ENCODE measurements around the gene MLLT10. TPM values are rescaled to one million over a fixed set of nuclear protein-coding genes. Genes with fewer than 3 reads are reported as not detected.
A peak's percentile ranks its signal among the peaks of the same experiment; 100 is the strongest.

MLLT10 gene
- total and polyA plus RNA-seq, 10 of the 15 experiments (the other 5 are each of a cell fraction or from before 2014, with no cell fraction given) = 8.7 to 61.1 (median 28.5) TPM

GRCh38 chr10:21700474-21700873 lies 166.4 kb downstream of the MLLT10 start (continued):
- TF ChIP-seq SKIL (IDR thresholded peaks at IDR 0.05; ENCODE audit: low read depth, poor library complexity, severe bottlenecking) (no peak), SMC3 (IDR thresholded peaks at IDR 0.05; ENCODE audit: borderline replicate concordance, low read length) (no peak), SMAD5 (IDR thresholded peaks at IDR 0.05; ENCODE audit: low read depth) (no peak), ZNF592 (IDR thresholded peaks at IDR 0.05) (no peak)

- RAD21 ChIA-PET (ENCODE audit: unreplicated experiment) = no interaction called here
- no TSS peak for BruUV-seq (replicated peaks)
- H3K9ac ChIP-seq (ENCODE audit: control insufficient read depth, insufficient read depth, low read length) = no peak overlapping the region
- H2AFZ ChIP-seq (ENCODE audit: control insufficient read depth, low read depth, low read length) = no peak overlapping the region
- peak overlapping the region; percentile 50 for H3K4me2 ChIP-seq (ENCODE audit: control insufficient read depth, insufficient read depth)
- 0 out of 2 replicates have a peak overlapping the region, but pooled peaks have one; percentile 16 for H3K4me3 ChIP-seq
- SMC1A ChIA-PET (ENCODE audit: uncharacterized antibody, unreplicated experiment) = interaction anchor here (0.8 kb wide), 1 partner anchor 22 kb away, joined by 3 read pairs; no protein-coding TSS in a partner anchor
- peaks cover 2 to 8% of the 10 kb centered on the region in 2 experiments; a peak in 3 of 4 replicates for H3K36me3 ChIP-seq (ENCODE audit: control insufficient read depth in 2 of 2, insufficient read depth in 2 of 2, low read length in 1 of 2)
- H3K9me3 ChIP-seq (replicated peaks; ENCODE audit: control insufficient read depth, insufficient read depth, low read length) = peaks cover 7% of the 10 kb centered on the region; the same call in 2 of the 3 replicates
- peaks cover 15% of the 10 kb centered on the region for H3K4me1 ChIP-seq (ENCODE audit: control insufficient read depth, insufficient read depth, low read length)
- in situ Hi-C loops (cut with MboI) = no loop called here
- CTCF ChIA-PET = interaction anchor here (1.1 kb wide), 1 partner anchor 10 kb away, joined by 3 read pairs; no protein-coding TSS in a partner anchor
- WGBS (ENCODE audit: insufficient coverage, insufficient replicate concordance, low lambda C conversion rate, missing lambda C conversion rate) = 2% methylated on average over 2 of the region's 2 CpGs
- H3K27me3 ChIP-seq (replicated peaks in 1 of 2; ENCODE audit: control insufficient read depth in 2 of 2, insufficient read depth in 2 of 2, low read length in 1 of 2) = no peaks in the 10 kb centered on the region
- POLR2A ChIA-PET = interaction anchor here (0.6 to 1.2 kb wide), 2 partner anchors 9 to 149 kb away, joined by 3 read pairs; no protein-coding TSS in a partner anchor
- intact Hi-C loops (cut with micrococcal nuclease; ENCODE audit: unreplicated experiment) = no loop called here
- DNase-seq (ENCODE audit: low read depth, low spot score) (peak; percentile 31), FAIRE-seq (no peak), ATAC-seq (peak; percentile 83)
- H3K79me2 ChIP-seq (ENCODE audit: control insufficient read depth, insufficient read depth, low read length) = peaks cover 20% of the 10 kb centered on the region
- H3K27ac ChIP-seq (ENCODE audit: control insufficient read depth, insufficient read depth) = no peak overlapping the region
- peaks cover 4% of the 10 kb centered on the region for H4K20me1 ChIP-seq (ENCODE audit: control insufficient read depth, insufficient read depth)
- no peak for TF ChIP-seq BHLHE40 (IDR thresholded peaks at IDR 0.05; ENCODE audit: borderline replicate concordance in 1 of 2, low read depth in 2 of 2, low read length in 1 of 2)
- no peak for TF ChIP-seq SP1 (IDR thresholded peaks at IDR 0.05; ENCODE audit: low read depth, low read length)
- TF ChIP-seq BCL3 (IDR thresholded peaks at IDR 0.05; ENCODE audit: borderline replicate concordance, insufficient read depth, low read depth, low read length, poor library complexity, severe bottlenecking) = no peak
- TF ChIP-seq CBX5 (IDR thresholded peaks at IDR 0.05; ENCODE audit: low read depth) = no peak
- TF ChIP-seq SMAD5 (IDR thresholded peaks at IDR 0.05; ENCODE audit: low read depth) = no peak
- TF ChIP-seq WRNIP1 (IDR thresholded peaks at IDR 0.05; ENCODE audit: borderline replicate concordance, low read depth, low read length) = no peak
- TF ChIP-seq KLF5 (IDR thresholded peaks at IDR 0.05; ENCODE audit: partially characterized antibody) = no peak
- peak; percentile 98 for TF ChIP-seq RUNX3 (IDR thresholded peaks at IDR 0.05; ENCODE audit: low read length)
These were observed 168.6 kb downstream of the MLLT10 start for GRCh38 chr10:21702633-21703111.

All from GM12878 (cell line).